ENCODE results near the gene SDK1. TPM values are rescaled to one million over a fixed set of nuclear protein-coding genes. Genes with fewer than 3 reads are reported as not detected.

Gene SDK1
- total and polyA plus RNA-seq, 12 donors: 1.0 to 5.3 (median 3.2) TPM

DNA sequence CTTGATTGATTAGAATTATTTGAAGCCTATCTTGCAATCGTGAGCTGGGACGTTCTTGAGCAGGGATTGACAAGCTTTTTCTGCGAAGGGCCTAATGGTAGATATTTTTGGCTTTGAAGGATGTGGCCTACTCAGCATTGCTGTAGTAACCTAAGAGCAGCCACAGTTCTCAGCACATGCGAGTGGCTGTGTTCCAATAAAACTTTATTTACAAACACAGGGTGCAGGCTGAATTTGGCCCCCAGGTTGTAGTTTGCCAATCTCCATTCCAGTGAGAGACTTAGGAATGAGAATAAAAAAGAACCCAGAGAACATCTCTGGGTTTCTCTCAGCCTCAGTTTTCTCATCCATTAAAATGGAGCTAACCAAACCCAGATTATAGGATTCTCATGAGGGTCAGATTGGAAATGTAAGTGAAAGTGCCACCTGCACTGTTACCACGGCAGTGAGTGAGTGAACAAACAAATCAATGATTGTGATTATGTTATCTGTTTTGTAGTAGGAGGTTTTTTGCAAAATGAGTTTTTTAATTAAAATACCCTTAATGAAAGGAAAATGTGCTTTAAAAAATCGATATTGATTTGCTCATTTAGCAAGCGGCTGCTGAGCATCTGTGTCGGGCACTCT, 664.0 kb downstream of the SDK1 start:
- WGBS, 2 donors: 90 to 92% methylated on average over 8 of the region's 8 CpGs
- H3K27ac ChIP-seq: no peak overlapping the region
- H3K27me3 ChIP-seq: no peaks in the 10 kb centered on the region
- intact Hi-C loops (cut with DNase I): no loop called here
- no peaks in the 10 kb centered on the region for H3K4me1 ChIP-seq
- TF ChIP-seq, protein P1, sequence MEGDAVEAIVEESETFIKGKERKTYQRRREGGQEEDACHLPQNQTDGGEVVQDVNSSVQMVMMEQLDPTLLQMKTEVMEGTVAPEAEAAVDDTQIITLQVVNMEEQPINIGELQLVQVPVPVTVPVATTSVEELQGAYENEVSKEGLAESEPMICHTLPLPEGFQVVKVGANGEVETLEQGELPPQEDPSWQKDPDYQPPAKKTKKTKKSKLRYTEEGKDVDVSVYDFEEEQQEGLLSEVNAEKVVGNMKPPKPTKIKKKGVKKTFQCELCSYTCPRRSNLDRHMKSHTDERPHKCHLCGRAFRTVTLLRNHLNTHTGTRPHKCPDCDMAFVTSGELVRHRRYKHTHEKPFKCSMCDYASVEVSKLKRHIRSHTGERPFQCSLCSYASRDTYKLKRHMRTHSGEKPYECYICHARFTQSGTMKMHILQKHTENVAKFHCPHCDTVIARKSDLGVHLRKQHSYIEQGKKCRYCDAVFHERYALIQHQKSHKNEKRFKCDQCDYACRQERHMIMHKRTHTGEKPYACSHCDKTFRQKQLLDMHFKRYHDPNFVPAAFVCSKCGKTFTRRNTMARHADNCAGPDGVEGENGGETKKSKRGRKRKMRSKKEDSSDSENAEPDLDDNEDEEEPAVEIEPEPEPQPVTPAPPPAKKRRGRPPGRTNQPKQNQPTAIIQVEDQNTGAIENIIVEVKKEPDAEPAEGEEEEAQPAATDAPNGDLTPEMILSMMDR (IDR thresholded peaks at IDR 0.05): no peak
- H3K36me3 ChIP-seq: no peaks in the 10 kb centered on the region
- peaks cover 0 to 11% (median 0%) of the 10 kb centered on the region in 11 donors for H3K9me3 ChIP-seq
- ATAC-seq (no peak), DNase-seq (no peak)
- no peak overlapping the region for H3K4me3 ChIP-seq

DNA sequence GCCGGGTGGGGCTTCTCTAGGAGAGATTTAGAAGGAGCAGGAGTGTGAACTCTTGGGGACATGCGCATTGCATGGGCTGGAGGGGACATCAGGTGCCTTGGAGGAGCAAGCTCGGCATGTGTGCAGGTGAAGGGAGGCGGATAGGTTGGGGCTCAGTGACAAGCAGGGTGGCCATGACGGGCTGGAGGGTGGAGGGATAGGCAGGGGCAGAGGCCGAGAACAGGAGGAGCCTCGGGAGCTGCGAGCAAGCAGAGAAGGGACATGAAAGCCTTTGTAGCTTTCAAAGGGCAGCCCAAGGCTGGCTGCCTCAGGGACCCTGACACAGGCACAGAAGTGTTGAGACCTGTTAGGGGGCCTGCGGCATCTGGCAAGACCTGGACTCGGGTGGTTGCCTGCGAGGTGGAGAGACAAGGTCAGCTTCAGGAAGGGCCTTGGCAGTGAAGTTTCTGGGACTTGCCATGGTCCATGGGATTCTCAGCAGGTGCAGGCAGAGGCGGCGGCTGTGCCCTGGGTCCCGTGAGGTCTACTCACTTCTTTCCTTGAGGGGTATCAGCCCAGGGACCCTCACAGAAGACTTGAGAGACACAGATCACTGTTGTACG, 664.8 kb downstream of the SDK1 start:
- TF ChIP-seq, protein P1 (IDR thresholded peaks at IDR 0.05): no peak
- 86 to 88% methylated on average over 15 of the region's 15 CpGs for WGBS, 2 donors

DNA sequence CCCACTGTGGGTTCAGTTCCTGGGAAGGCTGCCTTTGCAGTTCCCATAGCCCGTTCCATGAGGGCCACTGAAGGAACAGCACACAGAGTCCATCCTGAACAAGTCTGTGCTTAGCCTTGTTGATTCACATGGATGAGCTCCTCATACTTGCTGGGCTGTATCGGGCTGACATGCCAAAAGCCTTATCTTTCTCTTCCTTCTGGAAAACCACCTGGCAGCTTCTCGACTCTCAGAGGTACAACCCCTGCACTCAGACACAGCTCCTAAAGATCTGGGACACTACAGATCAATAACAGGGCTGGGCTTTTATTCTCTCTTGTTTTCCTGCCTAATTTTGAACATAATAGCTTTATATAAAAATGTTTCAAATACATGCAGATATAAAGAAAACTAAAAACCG, 667.2 kb downstream of the SDK1 start:
- no peaks in the 10 kb centered on the region for H3K9me3 ChIP-seq
- no peak for DNase-seq
- peaks cover 0 to 4% (median 0%) of the 10 kb centered on the region in 7 donors for H3K27me3 ChIP-seq
- no peak for ATAC-seq
- H3K36me3 ChIP-seq: no peaks in the 10 kb centered on the region
- H3K4me1 ChIP-seq: no peaks in the 10 kb centered on the region
- H3K4me3 ChIP-seq: no peak overlapping the region
- WGBS, 2 donors: 74 to 82% methylated on average over 4 of the region's 4 CpGs
- H3K27ac ChIP-seq: no peak overlapping the region
- intact Hi-C loops (cut with DNase I): no loop called here
- TF ChIP-seq, protein P1 (IDR thresholded peaks at IDR 0.05): no peak

More for the DNA sequence above, 664.8 kb downstream of the SDK1 start:
- peak in 1 of 8 donors; percentile 22 for ATAC-seq
- Histone ChIP-seq H3K36me3 (no peaks in the 10 kb centered on the region), H3K4me3 (no peak overlapping the region), H3K27ac (no peak overlapping the region), H3K27me3 (peaks cover 0 to 2% (median 0%) of the 10 kb centered on the region in 7 donors), H3K4me1 (no peaks in the 10 kb centered on the region), H3K9me3 (peaks cover 0 to 11% (median 0%) of the 10 kb centered on the region in 11 donors)
- DNase-seq: no peak
- intact Hi-C loops (cut with DNase I): no loop called here

DNA sequence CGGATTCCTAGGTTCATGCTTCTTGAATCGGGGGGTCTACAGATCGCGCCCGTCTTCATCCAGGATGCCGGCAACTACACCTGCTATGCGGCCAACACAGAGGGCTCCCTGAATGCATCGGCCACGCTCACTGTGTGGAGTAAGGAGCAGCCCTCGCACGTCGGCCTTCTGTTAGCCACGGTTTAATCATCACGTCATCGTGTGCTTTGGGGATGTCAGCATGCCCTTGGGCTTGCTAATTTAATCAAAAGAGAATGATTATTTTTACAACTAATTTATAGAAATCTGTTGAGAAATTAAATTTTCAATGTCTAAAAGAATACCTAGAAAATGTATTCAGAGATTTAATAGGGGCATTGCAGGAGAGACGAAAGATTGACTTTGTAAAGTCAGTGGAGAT, 668.2 kb downstream of the SDK1 start:
- 94 to 95% methylated on average over 16 of the region's 16 CpGs for WGBS, 2 donors
- peaks cover 0 to 4% (median 0%) of the 10 kb centered on the region in 7 donors for H3K27me3 ChIP-seq
- intact Hi-C loops (cut with DNase I): no loop called here
- H3K27ac ChIP-seq: no peak overlapping the region
- no peaks in the 10 kb centered on the region for H3K36me3 ChIP-seq
- DNase-seq (no peak), ATAC-seq (no peak)
- H3K9me3 ChIP-seq: no peaks in the 10 kb centered on the region
- no peaks in the 10 kb centered on the region for H3K4me1 ChIP-seq
- TF ChIP-seq, protein P1 (IDR thresholded peaks at IDR 0.05): no peak
- H3K4me3 ChIP-seq: no peak overlapping the region

Data from heart right ventricle (tissue), 16 donors.